Muscle layer of duodenum (tissue), 2 donors: ENCODE results near the gene SLMAP.

ENCODE experiments used
- H3K27ac ChIP-seq: one replicate; pipeline ENCODE4 v1.7.0; 2013; ENCODE audit warnings: mild to moderate bottlenecking, low read length
- H3K27me3 ChIP-seq: one replicate; pipeline ENCODE4 v1.7.0; 2013; ENCODE audit warnings: low read depth, mild to moderate bottlenecking, control low read depth, low read length
- H3K36me3 ChIP-seq, 2 donors: one replicate each; pipeline ENCODE4 v1.7.0; 2013; ENCODE audit warnings: low read length in 2 of 2, control low read depth in 1 of 2, mild to moderate bottlenecking in 1 of 2; ENCODE audit not compliant: insufficient read depth in 2 of 2, control insufficient read depth in 1 of 2
- H3K4me1 ChIP-seq, 2 donors: one replicate each; pipeline ENCODE4 v1.7.0; 2013; ENCODE audit warnings: low read length in 2 of 2, mild to moderate bottlenecking in 2 of 2, control low read depth in 1 of 2, moderate library complexity in 1 of 2; ENCODE audit not compliant: insufficient read depth in 2 of 2, control insufficient read depth in 1 of 2
- H3K4me3 ChIP-seq, 2 donors: one replicate each; pipeline ENCODE4 v1.7.0; 2013; ENCODE audit warnings: low read length in 2 of 2, low read depth in 1 of 2, mild to moderate bottlenecking in 1 of 2
- H3K9me3 ChIP-seq, 2 donors: one replicate each; pipeline ENCODE4 v1.7.0; 2013; ENCODE audit warnings: low read length in 2 of 2, control low read depth in 1 of 2, mild to moderate bottlenecking in 1 of 2; ENCODE audit not compliant: control insufficient read depth in 1 of 2
- donor health status: healthy.

SLMAP gene

GRCh38 chr3:57837686-57838085 is 81.6 kb downstream of the SLMAP start:
- Histone ChIP-seq H3K27ac (no peak overlapping the region), H3K4me3 (no peak overlapping the region), H3K9me3 (no peaks in the 10 kb centered on the region), H3K4me1 (no peaks in the 10 kb centered on the region), H3K36me3 (peaks cover 0 to 4% of the 10 kb centered on the region in 2 donors), H3K27me3 (no peaks in the 10 kb centered on the region)

GRCh38 chr3:57838627-57839026 is 82.5 kb downstream of the SLMAP start:
- Histone ChIP-seq H3K27ac (no peak overlapping the region), H3K9me3 (no peaks in the 10 kb centered on the region), H3K27me3 (no peaks in the 10 kb centered on the region), H3K4me1 (no peaks in the 10 kb centered on the region), H3K36me3 (no peaks in the 10 kb centered on the region), H3K4me3 (no peak overlapping the region)

GRCh38 chr3:57840473-57840872 is 84.4 kb downstream of the SLMAP start:
- Histone ChIP-seq H3K27me3 (no peaks in the 10 kb centered on the region), H3K4me3 (no peak overlapping the region), H3K27ac (no peak overlapping the region), H3K4me1 (no peaks in the 10 kb centered on the region), H3K9me3 (no peaks in the 10 kb centered on the region), H3K36me3 (no peaks in the 10 kb centered on the region)

GRCh38 chr3:57841818-57842217 is 85.7 kb downstream of the SLMAP start:
- Histone ChIP-seq H3K9me3 (no peaks in the 10 kb centered on the region), H3K4me3 (no peak overlapping the region), H3K27me3 (no peaks in the 10 kb centered on the region), H3K27ac (no peak overlapping the region), H3K4me1 (no peaks in the 10 kb centered on the region), H3K36me3 (no peaks in the 10 kb centered on the region)

- H3K4me3 ChIP-seq, result no peak overlapping the region
- H3K4me1 ChIP-seq, result no peaks in the 10 kb centered on the region
- no peaks in the 10 kb centered on the region for H3K27me3 ChIP-seq
- no peak overlapping the region for H3K27ac ChIP-seq
- H3K36me3 ChIP-seq, result no peaks in the 10 kb centered on the region
- no peaks in the 10 kb centered on the region for H3K9me3 ChIP-seq
These were observed 92.1 kb downstream of the SLMAP start for GRCh38 chr3:57848177-57848738.

- no peaks in the 10 kb centered on the region for H3K36me3 ChIP-seq
- H3K27ac ChIP-seq, result no peak overlapping the region
- H3K27me3 ChIP-seq, result no peaks in the 10 kb centered on the region
- H3K4me3 ChIP-seq, result no peak overlapping the region
- no peaks in the 10 kb centered on the region for H3K4me1 ChIP-seq
- H3K9me3 ChIP-seq, result no peaks in the 10 kb centered on the region
These were observed 95.2 kb downstream of the SLMAP start for GRCh38 chr3:57851304-57851703.

- Histone ChIP-seq H3K27me3 (no peaks in the 10 kb centered on the region), H3K36me3 (no peaks in the 10 kb centered on the region), H3K4me1 (no peaks in the 10 kb centered on the region), H3K27ac (no peak overlapping the region), H3K9me3 (no peaks in the 10 kb centered on the region), H3K4me3 (no peak overlapping the region)
These were observed 96.8 kb downstream of the SLMAP start for GRCh38 chr3:57852896-57853295.

GRCh38 chr3:57855281-57855680 is 99.2 kb downstream of the SLMAP start:
- Histone ChIP-seq H3K9me3 (no peaks in the 10 kb centered on the region), H3K27ac (no peak overlapping the region), H3K4me3 (no peak overlapping the region), H3K27me3 (no peaks in the 10 kb centered on the region), H3K36me3 (peaks cover 0 to 6% of the 10 kb centered on the region in 2 donors), H3K4me1 (no peaks in the 10 kb centered on the region)

- Histone ChIP-seq H3K4me1 (no peaks in the 10 kb centered on the region), H3K36me3 (peaks cover 2 to 9% of the 10 kb centered on the region in 2 donors), H3K27me3 (no peaks in the 10 kb centered on the region), H3K4me3 (no peak overlapping the region), H3K27ac (no peak overlapping the region), H3K9me3 (no peaks in the 10 kb centered on the region)
These were observed 99.8 kb downstream of the SLMAP start for GRCh38 chr3:57855943-57856342.

GRCh38 chr3:57856675-57857074 is 100.6 kb downstream of the SLMAP start:
- no peaks in the 10 kb centered on the region for H3K27me3 ChIP-seq
- H3K36me3 ChIP-seq, result peaks cover 4 to 11% of the 10 kb centered on the region in 2 donors
- H3K4me1 ChIP-seq, result no peaks in the 10 kb centered on the region
- no peak overlapping the region for H3K4me3 ChIP-seq
- H3K27ac ChIP-seq, result no peak overlapping the region
- H3K9me3 ChIP-seq, result no peaks in the 10 kb centered on the region

GRCh38 chr3:57862894-57863293 is 106.8 kb downstream of the SLMAP start:
- no peak overlapping the region for H3K4me3 ChIP-seq
- H3K36me3 ChIP-seq, result peaks cover 4 to 15% of the 10 kb centered on the region in 2 donors
- no peak overlapping the region for H3K27ac ChIP-seq
- H3K4me1 ChIP-seq, result no peaks in the 10 kb centered on the region
- no peaks in the 10 kb centered on the region for H3K27me3 ChIP-seq
- no peaks in the 10 kb centered on the region for H3K9me3 ChIP-seq

- H3K27me3 ChIP-seq, result no peaks in the 10 kb centered on the region
- no peak overlapping the region for H3K4me3 ChIP-seq
- H3K36me3 ChIP-seq, result peaks cover 4 to 15% of the 10 kb centered on the region in 2 donors
- H3K4me1 ChIP-seq, result no peaks in the 10 kb centered on the region
- H3K9me3 ChIP-seq, result no peaks in the 10 kb centered on the region
- H3K27ac ChIP-seq, result no peak overlapping the region
These were observed 107.3 kb downstream of the SLMAP start for GRCh38 chr3:57863380-57863779.
